Retina (tissue), 1 donor: Measurements from ENCODE around the gene MTUS2.

Experiments used
- DNase-seq: peaks from one replicate; pipeline ENCODE4 v3.0.0-alpha.2; 2016

Gene MTUS2

DNA sequence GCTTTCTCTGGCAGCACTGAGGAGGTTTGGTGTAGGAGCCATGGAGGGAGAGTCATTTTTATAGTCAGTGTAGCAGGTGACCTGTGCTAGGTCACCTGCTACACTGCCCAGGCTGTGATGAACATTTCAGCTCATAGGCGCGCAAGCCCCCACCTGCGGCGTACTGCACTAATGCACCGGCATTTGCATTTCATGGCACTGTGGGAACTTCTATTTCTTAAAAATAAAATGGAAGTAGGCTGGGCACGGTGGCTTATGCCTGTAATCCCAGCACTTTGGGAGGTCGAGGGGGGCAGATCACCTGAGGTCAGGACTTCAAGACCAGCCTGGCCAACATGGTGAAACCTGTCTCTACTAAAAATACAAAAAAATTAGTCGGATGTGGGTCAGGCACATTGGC lies 674.4 kb downstream of the MTUS2 start:
- no peak for DNase-seq

DNA sequence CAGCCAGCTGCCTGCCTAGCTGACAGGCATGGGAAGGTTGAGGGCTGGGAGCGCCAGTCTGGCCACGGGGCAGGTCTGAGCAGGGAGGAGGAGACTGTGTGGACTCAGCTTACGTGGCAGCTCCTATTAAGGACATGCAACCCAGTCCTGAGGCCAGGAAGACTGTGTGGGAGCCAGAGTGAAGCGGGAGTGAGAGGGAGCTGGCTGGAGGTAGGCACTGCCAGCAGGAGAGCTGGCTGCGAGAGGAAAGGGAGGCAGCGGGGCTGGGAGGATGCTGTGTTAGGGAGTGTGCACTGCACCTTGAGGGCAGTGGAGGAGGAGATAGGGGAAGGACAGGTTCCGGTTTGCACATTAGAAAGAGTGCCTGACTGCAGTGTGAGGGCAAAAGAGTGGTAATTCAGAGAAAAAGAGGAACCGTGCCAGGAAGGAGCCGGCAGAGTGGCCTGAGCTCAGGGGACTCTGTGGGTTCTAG lies 676.1 kb downstream of the MTUS2 start:
- DNase-seq: no peak

DNA sequence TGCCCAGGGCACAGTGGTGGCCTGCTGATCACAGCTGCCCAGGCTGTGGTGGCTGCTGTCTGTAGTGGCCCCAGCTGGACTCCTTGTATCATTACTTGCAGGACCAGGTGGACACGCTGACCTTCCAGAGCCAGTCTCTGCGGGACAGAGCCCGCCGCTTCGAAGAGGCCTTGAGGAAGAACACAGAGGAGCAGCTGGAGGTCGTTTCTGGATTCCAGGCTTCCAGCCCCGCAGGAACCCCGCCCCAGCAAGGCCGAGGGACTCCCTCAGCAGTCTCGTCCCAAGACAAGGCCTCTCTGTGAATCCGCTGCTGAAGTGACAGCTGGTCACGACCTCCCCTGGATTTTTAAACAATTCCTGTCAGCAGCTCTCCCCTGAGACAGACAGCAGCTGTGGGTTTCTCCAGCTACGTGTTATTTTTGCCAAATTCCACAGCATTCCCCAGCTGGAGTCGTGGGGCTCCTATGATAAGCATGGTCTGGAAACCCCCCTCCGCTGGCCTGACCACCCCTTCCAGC lies 677.1 kb downstream of the MTUS2 start:
- DNase-seq: peak; percentile 87

DNA sequence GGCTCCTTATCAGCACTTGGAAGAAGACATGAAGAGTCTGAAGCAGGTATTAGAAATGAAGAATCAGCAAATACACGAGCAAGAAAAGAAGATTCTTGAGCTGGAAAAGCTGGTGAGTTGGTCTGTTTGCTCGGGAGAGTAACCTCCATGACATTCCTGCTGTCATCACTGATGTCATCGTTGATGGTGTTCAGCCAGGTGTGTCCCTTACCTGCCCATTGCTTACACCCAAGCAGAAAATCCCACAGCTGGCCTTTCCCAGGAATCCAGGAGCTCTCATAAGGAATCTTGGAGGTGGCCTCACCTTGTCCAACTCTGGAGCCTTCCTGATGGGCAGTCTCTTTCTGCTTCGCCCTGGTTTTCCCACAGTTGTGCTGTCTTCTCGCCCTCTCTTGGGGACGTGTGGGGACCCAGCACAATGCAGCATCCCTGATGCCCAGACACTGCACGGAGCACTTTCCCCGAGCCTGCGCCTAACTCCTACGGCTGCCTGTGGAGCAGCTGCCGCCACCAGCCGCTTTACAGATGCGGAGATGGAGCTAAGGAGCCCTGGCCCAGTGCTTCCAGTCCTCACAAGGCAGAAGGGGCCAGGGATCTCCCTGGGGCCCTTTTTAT lies 678.4 kb downstream of the MTUS2 start:
- DNase-seq: no peak

DNA sequence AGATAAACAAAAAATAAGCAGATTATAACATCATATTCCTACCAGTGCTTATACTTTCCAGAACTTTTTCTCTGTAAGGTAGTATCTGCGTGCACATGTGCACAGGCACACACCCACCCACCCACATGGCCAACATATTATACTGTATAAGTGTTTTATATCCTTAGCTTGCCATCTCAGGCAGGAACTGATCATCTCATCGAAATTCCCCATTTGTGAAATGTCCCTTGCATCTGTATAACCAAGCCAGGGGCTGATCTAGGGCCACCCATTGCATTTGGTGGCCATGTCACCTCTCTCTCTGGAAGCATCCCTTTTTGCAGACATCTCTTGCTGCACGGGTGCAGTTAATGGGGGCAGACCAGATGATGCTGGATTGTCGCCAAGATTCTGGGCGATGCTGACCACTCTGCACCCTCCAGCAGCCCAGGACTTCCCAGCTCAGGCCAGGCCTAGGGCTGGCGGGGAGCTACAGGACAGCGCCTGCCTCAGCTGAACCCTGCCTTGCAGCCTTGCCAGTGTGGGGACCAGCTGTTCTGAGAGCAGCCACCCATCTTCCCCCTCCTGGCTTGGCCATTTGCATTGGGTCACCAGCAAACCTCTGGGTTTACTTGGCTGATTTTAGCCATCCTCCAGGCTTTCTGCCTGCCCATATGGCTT lies 679.5 kb downstream of the MTUS2 start:
- DNase-seq: no peak

DNA sequence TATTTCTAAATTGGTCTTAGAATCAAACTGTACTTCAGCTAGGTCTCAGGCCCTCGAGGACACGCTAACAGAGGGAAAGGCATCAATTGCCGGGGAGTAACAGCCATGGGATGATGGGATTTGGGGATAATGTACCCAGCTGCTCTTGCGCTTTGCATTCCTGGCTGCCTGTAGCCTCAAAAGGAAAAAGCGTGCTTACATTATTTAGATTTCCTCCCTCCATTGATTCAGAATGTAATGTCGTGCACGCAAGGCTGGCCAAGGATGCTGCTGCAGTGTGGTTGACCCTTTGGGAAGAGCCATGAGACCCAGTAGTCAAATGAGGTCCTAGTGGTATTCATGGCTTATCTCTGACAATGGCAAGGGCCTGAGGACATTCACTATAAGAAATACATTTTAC lies 680.2 kb downstream of the MTUS2 start:
- DNase-seq: no peak

DNA sequence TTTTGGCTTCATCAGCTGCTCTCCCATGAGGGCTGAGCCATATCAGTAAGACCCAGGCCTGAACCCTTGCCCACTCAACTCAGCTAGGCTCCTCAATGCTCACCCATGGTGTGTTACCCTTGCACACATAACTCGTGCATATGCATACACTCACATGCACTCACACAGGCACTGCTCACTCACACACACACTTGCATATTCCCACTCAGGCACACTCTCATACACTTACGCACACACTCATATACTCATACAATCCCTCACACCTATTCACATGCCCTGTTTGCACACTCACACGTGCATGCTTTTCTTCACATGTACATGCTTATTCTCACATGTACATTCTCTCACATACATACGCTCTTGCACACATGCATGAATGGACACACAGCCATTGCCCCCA lies 681.5 kb downstream of the MTUS2 start:
- no peak for DNase-seq

DNA sequence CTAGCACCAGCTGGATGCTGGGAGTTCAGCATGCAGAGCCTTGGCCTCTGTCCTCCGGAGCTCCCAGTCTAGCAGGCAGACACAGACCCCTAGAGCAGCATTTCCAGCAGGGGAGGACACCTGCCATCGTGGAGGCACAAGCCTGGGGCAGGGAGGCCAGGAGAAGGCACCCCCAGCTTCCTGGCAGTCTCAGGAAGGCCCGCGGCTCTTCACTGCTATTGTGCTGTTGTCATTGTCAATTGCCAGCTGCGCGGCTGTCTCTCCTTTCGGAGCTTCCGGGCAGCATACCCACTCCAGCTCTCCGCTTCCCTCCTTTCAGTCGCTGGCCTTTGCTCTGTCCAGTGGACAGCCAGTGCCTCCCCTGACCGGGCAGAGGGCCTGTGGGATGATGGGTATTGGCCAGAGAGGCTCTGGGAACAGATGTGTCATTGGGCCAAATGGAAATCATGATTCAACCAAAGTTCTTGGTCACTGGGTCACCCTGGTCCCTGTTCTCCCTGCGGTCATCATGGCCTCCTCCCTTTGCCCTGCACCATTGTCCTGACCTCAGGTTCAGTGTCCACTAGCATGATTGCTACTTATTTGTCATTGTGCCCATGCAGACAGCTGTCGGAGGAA lies 682.4 kb downstream of the MTUS2 start:
- no peak for DNase-seq

DNA sequence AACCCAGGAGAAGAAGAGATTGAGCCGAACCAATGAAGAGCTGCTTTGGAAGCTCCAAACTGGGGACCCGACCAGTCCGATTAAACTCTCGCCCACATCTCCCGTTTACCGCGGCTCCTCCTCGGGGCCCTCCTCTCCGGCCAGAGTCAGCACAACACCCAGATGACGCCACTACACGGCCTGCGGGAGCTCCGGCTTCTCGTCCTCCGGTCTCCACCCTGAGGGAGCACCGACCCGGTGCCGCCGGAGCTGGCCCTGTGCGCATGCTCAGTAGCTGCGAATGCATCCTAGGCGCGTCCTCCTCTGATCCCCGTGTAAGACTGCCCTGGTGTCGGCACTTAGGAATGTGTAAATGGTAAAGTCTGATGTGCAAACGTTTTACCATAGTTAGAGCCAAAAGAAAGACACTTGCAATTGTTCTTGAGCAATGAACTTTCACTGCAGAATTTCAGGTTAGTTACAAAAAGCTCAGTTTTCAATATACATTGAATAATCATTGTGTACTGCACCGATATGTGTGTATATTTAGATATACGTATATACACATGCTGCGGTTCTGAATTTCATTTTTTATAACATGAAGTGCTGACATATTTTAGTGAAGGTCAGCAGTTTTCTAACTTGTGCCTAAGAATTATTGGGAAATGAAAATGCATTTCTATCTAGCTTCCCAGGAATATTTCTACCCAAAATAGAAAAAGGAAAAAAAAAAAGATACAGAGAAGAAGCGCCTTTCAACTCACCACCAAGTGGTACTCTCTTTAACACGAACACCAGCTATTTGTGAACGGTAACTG lies 683.1 kb downstream of the MTUS2 start:
- DNase-seq: no peak

DNA sequence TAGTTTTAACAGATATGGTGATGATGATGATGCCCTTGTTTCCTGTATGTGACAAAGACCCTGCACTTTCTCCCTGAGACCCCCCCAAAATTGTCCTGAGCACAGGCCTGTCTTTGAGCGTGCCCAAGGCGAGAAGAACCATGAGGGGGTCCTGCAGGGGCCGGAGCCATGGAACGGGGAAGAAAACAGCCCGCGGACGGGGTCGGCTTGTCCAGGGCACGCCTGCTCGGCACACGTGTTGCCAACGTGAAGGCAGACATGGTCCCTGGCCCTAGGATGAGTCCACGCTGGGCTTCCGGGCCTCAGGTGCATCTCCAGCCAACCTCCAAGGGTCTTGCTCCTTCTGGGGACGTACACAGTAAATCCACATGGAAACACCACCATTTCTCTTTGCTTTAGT lies 684.6 kb downstream of the MTUS2 start:
- DNase-seq: no peak

DNA sequence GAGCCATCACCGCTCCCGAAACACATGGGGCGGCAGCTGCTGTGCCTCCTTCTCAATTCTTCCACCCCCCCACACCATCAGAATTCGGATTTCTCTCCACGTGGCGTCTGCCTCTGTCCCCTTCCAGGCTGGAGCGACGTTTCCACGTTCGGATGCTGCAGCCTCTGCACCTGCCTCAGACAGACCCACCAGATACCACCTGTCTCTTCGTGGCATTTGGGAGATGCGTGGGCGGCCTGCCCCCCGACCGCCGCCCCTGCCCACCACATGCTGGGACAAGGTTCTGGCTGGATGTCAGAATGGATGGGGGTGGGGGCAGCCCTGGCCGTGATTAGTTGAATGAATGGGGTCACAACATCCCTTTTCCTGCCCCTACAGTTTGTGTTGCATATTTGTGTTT lies 685.4 kb downstream of the MTUS2 start:
- DNase-seq: no peak

DNA sequence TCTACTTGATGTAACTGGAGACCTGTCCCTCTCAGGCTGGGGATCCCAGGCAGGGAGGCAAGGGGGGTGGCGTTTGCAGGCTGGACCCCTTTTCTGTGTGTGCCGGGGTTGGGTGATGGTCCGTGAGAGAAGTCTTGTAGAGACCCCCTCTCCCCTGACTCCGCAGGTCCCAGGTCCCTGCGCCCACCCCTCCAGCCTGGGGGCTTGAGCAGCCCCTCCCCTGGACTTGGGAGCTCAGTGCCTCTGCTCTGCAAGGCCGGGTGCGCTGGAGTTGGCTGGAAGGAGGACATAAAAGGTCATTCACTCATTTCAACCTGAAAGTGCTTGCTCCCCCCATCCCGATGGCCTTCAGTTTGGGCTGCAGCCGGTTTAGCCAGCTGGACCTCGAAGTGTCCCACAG lies 685.8 kb downstream of the MTUS2 start:
- no peak for DNase-seq

DNA sequence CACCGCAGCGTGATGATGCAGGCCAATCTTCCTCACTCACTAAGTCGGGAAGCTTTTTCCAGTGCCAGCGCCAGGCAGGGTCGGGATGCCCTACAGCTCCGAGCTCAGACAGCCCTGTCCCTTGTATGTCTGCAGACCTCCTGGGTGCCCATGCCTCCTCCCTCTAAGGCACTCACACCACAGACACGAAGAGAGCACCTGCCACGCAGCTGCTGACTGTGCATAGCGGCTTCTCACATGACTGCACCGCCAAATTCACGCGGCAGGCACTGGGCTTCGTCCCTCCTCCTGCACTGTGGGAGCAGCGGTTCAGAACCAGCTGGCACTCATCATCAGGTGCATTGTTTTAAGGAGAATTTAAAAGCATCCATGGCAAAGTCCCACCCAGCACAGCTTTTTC lies 687.2 kb downstream of the MTUS2 start:
- DNase-seq: peak; percentile 67

DNA sequence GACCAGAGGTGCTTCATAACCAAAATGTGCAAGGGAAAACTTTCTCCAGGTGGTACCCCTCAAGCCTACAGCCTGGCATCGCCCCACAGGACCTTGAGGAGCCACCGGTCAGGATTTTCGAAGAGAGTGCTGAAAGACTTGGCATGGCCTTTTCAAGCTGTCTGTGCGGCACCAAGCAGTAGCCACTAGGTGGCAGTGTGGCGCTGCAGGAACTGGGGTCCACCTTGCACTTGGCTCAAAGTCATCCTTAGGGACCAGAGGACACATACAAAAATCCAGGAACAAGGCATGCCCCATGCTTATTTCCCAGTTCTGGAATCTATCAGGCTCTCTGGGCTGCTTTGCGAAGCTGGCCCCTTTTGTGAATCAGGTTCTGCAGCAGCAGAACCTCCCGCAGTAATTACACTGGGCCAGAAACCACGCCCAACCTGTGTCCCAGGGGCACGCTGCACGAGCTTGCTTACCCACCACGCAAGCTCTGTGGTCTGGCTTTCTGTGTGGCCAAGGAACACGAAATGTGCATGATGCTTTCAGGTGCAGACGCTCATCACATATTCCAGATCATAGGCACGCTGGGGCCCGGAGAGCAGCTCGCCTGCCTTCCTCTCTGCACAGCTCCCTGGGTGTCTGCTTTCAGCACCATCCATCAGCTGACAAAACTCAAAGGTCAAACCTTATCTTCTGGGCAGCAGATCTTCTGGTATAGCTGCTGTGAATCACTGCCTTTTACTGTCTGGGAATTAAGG lies 688.2 kb downstream of the MTUS2 start:
- peak; percentile 92 for DNase-seq

DNA sequence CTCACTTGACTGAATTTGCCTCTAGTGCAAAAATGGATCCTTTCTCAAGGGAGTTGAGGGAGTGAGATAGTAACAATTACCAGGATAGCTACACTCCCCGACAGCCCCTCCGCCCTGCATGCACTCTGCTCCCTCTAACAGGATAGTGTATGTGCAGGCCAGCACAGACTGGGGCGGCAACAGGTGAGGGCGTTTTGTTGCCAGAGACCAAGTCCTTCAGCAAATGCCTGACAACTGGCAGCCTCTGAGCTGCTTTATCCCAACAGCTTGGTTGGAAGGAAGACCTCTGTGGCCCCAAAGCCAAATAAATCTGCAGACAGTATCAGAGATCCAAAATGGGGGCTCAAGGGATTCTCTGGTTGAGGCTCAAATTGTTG lies 688.7 kb downstream of the MTUS2 start:
- DNase-seq: no peak

DNA sequence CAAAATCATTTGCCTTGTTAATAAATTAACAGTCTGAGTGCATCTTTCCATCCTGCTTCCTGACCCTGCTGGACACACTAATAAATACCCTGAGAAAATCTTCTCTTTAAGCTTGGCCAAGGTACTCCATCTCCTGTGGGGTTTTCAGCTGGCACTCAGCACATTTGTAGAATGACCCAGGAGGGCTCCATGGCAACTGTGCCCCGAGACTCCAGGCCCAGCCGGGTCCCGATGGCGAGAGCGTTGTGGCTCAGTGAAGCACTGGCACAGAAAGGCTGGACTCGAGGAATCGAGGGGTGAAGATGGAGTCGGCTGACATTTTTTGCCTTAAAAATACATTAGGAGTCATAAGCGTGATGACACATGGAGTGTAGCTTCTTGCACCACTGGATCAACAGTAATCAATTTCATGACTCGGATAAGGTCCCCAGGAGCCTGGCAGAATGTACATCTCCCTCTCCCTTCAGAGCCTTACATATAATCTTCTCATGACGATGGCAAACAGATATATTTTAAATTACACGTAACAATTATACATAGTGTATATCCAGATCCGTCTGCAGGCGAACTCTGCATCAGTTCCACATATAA lies 690.0 kb downstream of the MTUS2 start:
- no peak for DNase-seq

DNA sequence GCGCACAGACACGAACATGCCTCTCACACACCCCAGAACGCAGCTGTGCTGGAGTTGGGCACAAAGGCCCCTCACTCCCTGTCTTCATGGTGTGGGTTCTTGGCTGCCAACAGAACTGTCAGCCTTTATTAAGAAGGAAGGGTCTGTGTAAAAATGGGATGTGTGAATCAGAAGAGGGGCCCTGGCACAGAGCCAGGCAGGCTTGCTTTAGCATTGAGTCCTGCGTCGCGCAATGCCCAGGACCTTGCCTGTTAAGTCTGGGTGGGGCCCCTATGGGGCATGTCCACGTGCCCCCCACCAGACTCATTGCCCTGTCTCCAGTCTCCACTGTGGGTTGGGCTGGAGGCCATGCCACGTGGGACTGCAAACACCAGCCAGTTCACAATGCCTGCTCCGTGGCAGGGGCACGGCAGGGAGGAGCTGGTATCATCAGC lies 690.5 kb downstream of the MTUS2 start:
- no peak for DNase-seq

DNA sequence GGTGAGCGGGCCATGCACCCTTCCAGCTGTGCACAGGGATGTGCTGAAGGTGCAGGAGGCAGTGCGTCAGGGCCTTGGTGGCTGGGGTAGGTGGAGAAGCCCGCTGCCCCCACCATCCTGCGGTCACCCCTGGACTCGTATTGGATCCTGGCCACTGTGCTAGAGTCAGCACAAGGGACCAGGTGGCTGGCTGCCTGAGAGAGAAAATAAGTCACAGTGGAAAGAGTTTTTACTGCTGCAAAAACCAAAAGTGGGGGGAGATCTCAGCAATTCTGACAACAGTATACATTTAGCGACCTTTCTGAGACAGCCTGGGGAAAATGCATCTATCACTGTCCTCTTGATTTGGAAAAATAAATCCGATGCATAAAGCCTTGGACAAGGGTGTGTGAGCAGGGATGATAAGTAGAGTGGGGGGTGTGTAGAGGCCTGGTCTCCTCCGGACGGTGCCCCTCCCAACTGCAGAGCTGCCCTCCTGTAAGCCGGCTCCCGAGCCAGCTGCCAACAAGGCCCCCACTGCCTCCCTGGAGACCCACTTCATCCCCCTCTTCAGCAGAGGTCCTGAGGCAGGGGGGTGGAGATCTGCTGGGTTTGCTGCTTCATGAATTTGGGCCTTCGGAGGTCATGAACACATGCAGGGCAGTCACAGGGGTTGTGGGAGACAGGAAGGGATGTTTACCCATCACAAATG lies 691.1 kb downstream of the MTUS2 start:
- no peak for DNase-seq

DNA sequence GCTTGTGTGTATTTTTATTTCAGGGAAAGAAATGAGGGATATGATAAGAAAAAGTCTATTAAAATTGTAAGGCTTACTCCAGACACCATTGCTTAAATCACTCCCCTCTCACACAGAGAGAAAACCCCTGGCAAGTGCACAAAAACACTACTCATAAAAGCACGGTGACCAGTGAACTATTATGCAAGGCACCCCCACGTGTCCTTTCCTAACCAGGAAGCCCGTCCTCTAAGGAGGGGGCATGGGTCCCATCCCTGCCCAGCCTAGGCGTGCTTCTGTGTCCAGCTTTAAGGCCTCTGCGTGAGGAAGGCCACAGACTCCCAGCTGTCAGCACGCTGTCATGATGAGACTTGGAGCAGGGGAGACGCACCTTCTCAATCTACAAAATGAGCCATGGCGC lies 691.8 kb downstream of the MTUS2 start:
- DNase-seq: no peak

DNA sequence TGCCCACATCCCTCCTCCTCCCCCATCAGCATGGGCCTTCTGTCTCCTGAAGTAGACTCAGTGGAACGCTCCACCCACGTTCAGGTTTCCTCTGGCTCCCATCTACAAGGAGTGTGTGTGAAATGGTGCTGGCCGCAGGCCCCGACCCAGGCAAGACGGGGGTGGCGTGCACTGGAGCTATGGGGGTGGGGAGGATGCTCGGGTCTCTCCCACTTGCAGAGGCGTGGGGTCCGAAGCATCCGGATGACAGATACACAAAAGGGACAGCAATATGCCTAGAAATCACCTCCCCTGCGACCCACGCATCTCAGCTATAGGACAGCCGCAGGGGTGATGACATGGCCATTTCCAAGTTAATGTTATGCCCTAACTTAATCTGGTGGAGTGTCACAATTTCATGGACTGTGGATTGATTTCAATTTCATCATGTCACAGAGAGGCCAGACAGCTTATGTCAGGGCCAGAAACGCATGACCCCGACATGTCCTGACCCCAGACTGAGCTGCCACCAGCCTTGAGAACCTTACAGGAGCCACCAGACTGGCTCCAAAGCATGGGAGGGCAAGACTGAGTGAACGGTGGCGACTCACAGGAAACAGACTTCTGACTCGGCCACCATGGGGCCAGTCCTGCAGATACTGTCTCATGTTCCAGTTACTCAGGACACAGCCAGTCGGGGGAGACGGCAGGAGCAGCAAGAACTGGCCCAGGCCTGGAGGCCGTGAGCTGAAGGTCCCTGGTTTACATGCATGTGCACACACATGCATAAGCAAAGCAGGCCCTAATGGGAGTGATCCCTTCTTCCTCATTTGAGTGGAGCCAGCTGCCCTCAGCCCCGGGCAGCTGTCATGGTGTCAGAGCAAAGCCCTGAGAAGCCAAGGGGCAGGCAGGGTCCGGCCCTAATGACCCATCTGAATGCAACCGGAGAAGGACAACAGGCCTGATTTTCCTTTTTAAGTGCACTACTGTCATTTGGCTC lies 693.2 kb downstream of the MTUS2 start:
- DNase-seq: no peak
